GM19397 (cell line): ENCODE results near the gene SNU13.
"Not testable (repeated sequence)": the region's sequence is repeated elsewhere in the genome, so short reads cannot be mapped to it uniquely, and the experiment has no call there.

ENCODE experiments used
- ATAC-seq: cut with Tn5 transposase; IDR thresholded peaks from one replicate; pipeline ENCODE4 v1.9.1; 2021; ENCODE audit warnings: mild to moderate bottlenecking, moderate library complexity; ENCODE audit not compliant: unreplicated experiment

SNU13 gene

GRCh38 chr22:41688365-41689211 lies at the start of gene SNU13:
TSS of gene SNU13 (minus strand) at chr22:41688867. CDS start at chr22:41688796, 71 bp downstream.
- peak; percentile 78 for ATAC-seq

GRCh38 chr22:41733241-41733640 lies 44.6 kb upstream of the SNU13 start:
- not testable (repeated sequence) for ATAC-seq

GRCh38 chr22:41732096-41732772 lies 43.6 kb upstream of the SNU13 start:
- no peak for ATAC-seq

GRCh38 chr22:41731609-41732008 lies 42.9 kb upstream of the SNU13 start:
- ATAC-seq = no peak

- ATAC-seq = no peak
These were observed 36.9 kb upstream of the SNU13 start for GRCh38 chr22:41725510-41726110.

- ATAC-seq = no peak
These were observed 33.8 kb upstream of the SNU13 start for GRCh38 chr22:41722496-41722895.

GRCh38 chr22:41713004-41713403 lies 24.3 kb upstream of the SNU13 start:
- ATAC-seq = no peak

GRCh38 chr22:41709341-41709740 lies 20.7 kb upstream of the SNU13 start:
- no peak for ATAC-seq

- no peak for ATAC-seq
These were observed 14.1 kb upstream of the SNU13 start for GRCh38 chr22:41702763-41703162.

GRCh38 chr22:41700108-41700364 lies 11.4 kb upstream of the SNU13 start:
- no peak for ATAC-seq

GRCh38 chr22:41699264-41700107 lies 10.8 kb upstream of the SNU13 start, which contains the start of gene MEI1:
TSS of gene MEI1 (plus strand) at chr22:41699503. CDS start at chr22:41699539, 36 bp downstream.
- no peak for ATAC-seq

GRCh38 chr22:41697126-41697775 lies 8.6 kb upstream of the SNU13 start:
- ATAC-seq = no peak

- ATAC-seq = no peak
These were observed 8.0 kb upstream of the SNU13 start for GRCh38 chr22:41696703-41697102.

- ATAC-seq = no peak
These were observed 6.5 kb upstream of the SNU13 start for GRCh38 chr22:41695211-41695610.

GRCh38 chr22:41690476-41690875 lies 1.8 kb upstream of the SNU13 start:
- no peak for ATAC-seq

- ATAC-seq = no peak
These were observed 734 bp downstream of the SNU13 start for GRCh38 chr22:41687901-41688364.

GRCh38 chr22:41686890-41687289 lies 1.8 kb downstream of the SNU13 start:
- ATAC-seq = not testable (repeated sequence)

GRCh38 chr22:41684194-41684593 lies 4.5 kb downstream of the SNU13 start:
- no peak for ATAC-seq

GRCh38 chr22:41683616-41684015 lies 5.1 kb downstream of the SNU13 start:
- ATAC-seq = no peak

- ATAC-seq = no peak
These were observed 5.6 kb downstream of the SNU13 start for GRCh38 chr22:41683052-41683451.
